Effector CD8-positive, alpha-beta T cell (primary cell): Measurements from ENCODE around the gene VEGFA.

ENCODE experiments used
- DNase-seq: peaks from one replicate; lab custom pipeline; 2025; lab: John Stamatoyannopoulos, UW

The VEGFA gene

DNA sequence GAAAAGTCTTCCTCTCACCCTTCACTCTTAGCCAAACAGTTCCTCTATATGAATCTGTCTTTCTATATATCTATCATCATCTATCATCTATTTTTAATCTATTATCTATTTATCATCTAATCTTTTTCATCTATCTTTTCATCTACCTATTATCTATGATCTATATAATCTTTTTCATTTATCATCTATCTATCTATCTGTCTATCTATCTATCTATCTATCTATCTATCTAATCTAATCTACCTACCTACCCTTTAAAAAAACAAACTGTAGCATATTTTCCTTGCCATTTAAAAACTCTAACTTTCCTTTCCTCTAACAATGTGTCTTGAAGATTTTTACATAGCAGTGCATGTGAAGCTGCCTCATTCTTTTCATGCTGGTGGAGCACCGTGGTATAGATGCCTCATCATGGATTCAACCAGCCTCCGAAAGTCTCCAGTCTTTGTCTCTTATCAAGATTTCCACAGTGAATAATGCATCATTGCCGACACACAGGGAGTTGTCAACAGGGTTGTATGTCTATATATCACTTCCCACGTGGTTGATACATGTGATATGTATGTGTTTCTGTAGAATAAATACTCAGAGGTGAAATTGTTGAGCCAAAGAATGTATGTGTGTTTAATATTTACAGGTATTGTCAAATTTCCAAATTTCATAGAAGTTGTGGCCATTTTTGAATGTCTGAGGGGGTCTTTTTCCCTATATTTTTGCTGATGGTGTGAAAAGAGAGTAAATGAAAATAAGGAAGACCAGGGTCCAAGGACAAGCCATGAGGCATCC is 51.3 kb downstream of the VEGFA start:
- no peak for DNase-seq

- no peak for DNase-seq
These were observed 53.4 kb downstream of the VEGFA start for GRCh38 chr6:43823390-43823789.

GRCh38 chr6:43823879-43824702 is 54.1 kb downstream of the VEGFA start:
- DNase-seq: no peak

GRCh38 chr6:43824703-43825064 is 54.7 kb downstream of the VEGFA start:
- DNase-seq: no peak

GRCh38 chr6:43825187-43826115 is 55.4 kb downstream of the VEGFA start:
- no peak for DNase-seq

DNA sequence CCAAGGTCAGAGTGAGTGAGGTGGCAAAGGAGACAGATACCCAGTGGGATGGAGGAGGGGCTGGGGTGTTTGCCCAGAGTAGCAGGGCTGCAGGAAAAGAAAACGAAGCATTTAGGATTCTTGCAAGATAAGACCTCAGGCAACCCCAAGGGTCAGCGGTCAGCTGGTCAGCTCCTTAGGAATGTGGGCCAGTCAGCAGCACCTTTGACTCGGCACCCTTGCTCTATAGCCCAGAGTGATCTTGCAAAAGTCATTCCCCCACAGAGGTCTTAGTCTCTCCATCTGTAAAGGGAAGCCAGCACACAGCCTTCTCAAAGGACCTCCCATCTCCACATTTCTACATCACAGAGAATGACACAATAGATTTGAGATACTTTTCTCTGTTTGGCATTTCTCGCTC is 56.7 kb downstream of the VEGFA start:
- DNase-seq: no peak

DNA sequence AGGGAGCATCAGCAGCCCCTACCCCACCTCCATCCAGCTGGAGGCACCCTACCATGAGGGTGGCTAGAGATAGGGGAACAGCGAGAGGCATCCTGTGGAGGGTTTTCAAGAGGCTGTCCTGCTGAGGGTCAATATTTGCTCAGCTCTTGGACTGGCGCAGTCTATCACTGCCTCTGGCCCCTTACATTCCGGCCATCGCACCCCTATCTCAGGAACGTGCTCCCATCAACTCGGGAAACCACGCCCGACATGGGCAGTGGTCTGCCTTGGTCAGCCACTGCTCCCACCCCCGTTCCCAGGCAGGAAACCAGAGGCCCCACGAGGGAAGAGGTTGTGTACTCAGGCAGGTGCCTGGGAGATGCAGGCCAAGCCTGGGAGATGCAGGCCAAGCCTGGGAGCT is 57.9 kb downstream of the VEGFA start:
- no peak for DNase-seq

- no peak for DNase-seq
These were observed 58.7 kb downstream of the VEGFA start for GRCh38 chr6:43828711-43829110.

DNA sequence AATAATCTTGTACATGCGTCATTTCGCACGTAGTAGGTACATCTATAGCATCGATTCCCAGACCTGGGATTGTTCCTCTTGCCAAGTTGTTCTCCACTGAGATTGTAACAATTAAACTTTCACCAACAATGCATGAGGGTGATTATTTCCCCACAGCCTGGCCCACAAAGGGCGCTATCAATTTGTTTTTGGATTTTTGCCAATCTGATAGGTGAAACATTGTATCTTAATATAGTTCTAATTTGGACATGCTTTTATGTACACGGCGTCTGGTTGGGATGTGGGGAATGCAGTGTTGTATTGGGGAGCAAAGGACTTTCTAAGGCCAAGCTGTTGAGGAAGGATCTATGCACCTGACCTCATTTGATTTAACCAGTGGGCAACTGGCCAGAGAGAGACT is 59.5 kb downstream of the VEGFA start:
- DNase-seq: no peak

GRCh38 chr6:43830775-43831174 is 60.8 kb downstream of the VEGFA start:
- no peak for DNase-seq

GRCh38 chr6:43831191-43831590 is 61.2 kb downstream of the VEGFA start:
- DNase-seq: no peak

DNA sequence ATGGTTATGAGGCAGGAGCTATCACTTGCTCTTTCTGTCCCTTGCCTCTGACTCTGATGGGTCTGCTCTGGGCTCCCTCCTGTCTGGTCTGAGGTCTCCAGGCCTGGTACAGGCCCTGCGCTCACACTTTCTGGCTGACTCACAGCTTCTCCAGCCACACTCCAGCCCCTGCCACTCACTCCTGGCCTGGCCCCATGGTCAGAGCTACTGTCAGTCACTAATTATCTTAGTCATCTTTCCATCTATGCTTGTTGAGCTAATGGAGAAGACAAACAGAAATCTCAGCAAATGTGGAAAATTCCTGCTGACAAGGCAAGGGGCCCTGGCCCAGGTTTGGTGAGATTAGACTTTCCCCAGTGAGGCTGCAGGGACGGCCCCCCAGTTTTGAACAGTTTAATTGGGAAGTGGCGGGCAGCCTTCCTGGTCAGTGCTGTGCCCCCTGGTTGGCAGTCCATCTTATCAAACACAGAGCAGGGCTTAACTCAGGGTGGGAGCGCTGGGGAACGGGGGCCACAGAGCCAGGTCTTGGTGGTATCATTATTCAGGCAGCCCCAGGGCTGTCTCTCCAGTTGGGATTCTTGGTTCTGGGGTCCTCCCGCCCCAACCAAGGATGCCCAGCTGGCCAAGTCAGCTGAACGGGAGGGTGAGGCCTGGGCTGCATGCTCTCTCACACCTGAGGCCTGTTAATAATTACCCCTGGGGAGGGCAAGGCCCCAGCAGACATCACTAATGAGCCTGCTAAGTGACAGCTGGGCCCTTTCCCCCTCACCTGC is 63.4 kb downstream of the VEGFA start:
- no peak for DNase-seq

- DNase-seq: no peak
These were observed 64.0 kb downstream of the VEGFA start for GRCh38 chr6:43833996-43834390.

DNA sequence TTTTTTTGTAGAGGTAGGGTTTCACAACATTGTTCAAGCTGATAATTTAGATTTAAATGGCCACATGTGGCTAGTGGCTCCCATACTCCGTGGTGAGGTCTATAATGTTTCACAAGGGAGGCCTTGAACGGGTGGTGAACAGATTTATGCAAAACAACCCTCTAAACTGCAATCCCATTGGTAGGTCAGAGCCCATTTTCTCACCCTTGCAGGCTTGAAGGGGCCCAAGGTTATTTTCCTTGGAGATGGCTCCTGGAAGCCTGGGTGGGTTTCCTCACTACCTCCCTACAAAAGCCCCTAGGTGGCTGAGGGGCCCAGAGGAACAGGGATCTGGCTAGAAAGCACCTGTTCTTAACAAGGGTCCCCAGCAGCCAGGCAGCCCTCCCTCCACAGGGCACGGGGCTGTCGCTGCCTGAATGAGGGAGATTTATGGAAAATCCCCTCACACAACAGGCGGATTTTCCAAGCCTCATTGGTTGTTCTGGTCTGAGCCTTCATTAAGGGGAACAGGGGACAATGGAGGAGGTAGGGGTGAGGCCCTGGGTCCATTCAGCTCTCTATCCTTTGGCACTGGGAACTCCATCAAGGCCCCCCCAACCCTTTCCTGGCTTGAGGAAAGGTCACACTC is 64.6 kb downstream of the VEGFA start:
- DNase-seq: no peak

DNA sequence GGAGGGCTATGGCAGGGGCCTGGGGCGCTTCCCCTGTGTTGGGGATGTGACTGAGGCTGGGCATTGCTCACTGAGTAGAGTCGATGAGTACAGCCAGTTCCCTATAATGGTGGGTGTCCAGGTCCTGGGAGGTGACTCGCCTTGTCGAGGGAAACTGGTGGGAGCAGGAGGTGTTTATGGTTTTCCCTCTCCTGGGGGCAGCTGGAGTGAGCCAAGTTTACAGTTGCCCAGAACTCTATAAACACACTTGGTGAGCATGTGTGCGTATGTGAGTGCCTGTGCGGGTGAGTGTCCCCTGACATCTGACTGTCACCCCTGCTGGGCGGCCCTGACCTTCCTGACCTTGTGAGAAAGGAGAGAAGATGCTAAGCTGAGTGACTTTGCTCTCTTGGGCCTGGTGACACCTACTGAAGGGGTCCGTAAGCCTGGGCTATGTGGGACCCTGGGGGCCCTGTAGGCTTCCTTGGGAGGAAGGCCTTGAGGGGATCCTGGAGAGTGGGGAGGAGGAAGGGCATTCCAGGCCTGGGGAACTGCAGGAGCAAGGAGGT is 65.9 kb downstream of the VEGFA start:
- DNase-seq: no peak
